ENCODE measurements around the gene CIITA.
"Not testable (repeated sequence)": the region's sequence is repeated elsewhere in the genome, so short reads cannot be mapped to it uniquely, and the experiment has no call there.

The CIITA gene

DNA sequence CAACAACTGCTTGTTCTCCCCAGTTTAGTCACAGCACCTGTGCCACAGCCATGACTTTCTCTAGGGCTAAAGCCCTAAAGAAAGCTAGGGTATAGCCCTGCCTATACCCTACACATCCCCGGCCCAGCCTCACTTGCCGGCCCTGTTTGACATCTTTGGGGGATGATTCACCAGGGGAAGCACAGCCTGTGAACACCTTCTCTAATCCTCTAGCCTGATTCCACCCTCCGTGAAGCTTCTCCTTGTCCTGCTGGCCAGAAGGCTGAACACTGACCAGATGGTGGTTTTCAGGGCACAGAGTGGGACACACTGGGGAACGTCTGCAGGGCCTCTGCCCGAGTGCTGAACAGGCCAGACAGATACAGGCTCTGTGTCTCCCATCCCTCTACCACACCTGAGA lies 73.4 kb downstream of the CIITA start:
- no peak for DNase-seq (ENCODE audit: low read depth)

GRCh38 chr16:10951026-10951425 lies 74.0 kb downstream of the CIITA start:
- DNase-seq (ENCODE audit: low read depth), result no peak

- no peak for DNase-seq (ENCODE audit: low read depth)
Measured at GRCh38 chr16:10954903-10955302, 77.9 kb downstream of the CIITA start.

DNA sequence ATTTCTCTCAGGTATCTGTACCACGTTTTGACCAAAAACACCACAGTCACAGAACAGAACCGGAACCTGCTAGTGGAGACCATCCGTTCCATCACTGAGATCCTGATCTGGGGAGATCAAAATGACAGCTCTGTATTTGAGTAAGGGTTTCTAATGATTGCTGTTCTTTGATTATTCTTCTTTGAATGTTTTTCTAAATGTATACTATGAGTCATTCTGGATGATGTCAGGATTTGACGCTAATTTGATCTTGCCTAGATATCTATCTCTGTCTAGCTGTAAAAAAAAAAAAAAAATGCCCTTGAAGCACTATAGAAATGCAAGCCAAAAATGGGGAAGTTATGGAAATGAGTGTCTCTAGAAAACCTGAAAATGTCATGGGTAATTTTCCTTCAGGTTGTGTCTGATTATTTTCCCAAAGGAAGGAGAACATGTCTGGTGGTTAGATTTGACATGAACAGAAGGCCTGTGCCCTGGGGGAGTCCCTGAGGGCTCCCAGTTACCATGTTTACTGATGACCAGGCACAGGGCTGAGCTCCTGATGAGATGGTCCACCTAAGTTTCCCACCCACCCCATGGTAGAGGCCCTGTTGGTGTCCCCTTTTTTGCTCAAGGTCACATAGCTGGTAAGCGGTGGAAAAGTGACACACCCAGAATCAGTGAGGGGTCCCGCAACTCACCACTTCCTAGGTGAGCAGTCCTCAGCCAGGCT lies 80.9 kb downstream of the CIITA start:
- DNase-seq (ENCODE audit: low read depth), result no peak

DNA sequence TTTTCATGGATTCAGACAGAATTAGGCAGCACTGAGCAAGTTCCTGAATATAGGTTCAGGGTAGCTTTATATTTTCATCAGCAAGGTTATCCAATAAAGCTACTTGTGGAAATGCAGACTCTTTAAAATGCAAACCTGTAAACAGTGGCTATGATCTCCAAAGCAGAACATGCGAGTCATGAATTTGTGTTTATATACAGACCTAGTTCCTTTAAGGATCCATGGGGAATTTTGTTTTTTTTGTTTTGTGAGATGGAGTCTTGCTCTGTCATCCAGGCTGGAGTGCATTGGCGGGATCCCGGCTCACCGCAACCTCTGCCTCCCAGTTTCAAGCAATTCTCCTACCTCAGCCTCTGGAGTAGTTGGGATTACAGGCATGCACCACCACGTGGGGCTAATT lies 82.2 kb downstream of the CIITA start:
- DNase-seq (ENCODE audit: low read depth), result no peak

GRCh38 chr16:10961231-10961630 lies 84.2 kb downstream of the CIITA start:
- DNase-seq (ENCODE audit: low read depth), result no peak

- DNase-seq (ENCODE audit: low read depth), result peak; percentile 62
Measured at GRCh38 chr16:10964039-10964890, 87.3 kb downstream of the CIITA start.

- DNase-seq (ENCODE audit: low read depth), result no peak
Measured at GRCh38 chr16:10964891-10965326, 87.9 kb downstream of the CIITA start.

DNA sequence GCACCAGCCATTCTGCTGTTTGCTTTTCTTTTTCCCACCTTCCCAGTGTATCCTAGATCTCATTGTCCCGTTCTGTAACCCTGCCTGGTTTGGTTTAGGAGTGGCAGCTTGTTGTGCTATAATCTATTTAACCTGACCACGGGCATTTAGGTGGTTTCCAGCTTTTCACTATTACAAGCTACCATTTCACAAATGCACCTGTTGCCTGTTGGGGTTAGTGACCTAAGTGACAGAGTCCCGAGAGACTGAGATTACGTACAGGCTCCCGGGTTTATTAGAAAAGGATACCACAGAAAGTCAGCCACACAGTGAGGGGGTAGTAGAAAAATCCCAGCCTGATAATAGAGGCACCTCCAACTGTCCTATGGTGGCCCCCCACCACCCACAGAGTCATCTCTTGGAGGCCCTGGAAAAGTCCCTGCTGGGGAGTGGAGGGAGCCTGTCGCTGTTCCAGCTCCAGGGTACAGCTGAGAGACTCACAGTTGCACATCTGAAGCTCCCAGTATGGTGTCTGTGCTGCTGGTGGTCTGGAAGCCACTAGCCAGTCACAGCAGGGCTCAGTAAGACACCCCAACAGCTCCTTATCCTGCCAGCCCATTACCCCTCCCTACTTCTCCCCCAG lies 88.5 kb downstream of the CIITA start:
- no peak for DNase-seq (ENCODE audit: low read depth)

DNA sequence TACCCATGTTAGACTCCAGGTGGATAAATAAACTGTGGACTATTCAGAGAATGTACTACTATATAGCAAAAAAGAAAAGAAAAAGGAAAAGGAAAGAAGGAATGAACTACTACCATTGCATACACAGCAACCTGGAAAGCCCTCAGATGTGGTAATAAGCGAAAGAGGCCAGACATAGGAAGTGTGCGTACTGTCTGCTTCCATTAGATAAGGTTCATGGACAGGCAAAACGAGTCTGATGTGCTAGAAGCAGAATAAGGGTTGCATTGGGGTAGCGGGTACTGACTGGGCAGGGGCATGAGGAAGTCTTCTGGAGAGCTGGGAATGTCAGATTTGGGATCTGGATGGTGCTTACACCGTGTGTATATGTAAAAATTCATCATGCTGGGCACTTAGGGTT lies 89.1 kb downstream of the CIITA start:
- DNase-seq (ENCODE audit: low read depth), result no peak

GRCh38 chr16:10966559-10966958 lies 89.6 kb downstream of the CIITA start:
- not testable (repeated sequence) for DNase-seq (ENCODE audit: low read depth)

- DNase-seq (ENCODE audit: low read depth), result no peak
Measured at GRCh38 chr16:10967986-10968385, 91.0 kb downstream of the CIITA start.

GRCh38 chr16:10968498-10968897 lies 91.5 kb downstream of the CIITA start:
- DNase-seq (ENCODE audit: low read depth), result no peak

DNA sequence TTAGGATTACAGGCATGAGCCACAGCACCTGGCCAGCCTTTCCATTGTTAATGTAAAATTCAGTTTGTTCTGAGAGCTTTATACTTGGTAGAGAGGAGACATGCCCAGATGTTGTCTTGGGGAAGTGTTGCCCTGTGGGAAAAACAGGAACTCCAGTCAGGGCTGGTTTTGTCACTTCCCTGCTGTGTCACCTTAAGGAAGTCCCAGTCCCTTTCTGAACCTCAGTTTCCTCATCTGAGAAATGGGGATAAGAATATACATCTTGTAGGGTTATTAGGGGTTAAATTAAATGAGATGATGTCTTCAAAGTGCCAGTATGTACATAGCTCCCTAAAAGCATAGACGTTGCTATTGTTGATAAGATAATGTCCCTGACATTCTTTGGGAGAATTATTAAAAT lies 92.6 kb downstream of the CIITA start:
- DNase-seq (ENCODE audit: low read depth), result no peak

GRCh38 chr16:10970065-10970464 lies 93.1 kb downstream of the CIITA start:
- DNase-seq (ENCODE audit: low read depth), result no peak

GRCh38 chr16:10971560-10971961 lies 94.6 kb downstream of the CIITA start:
- no peak for DNase-seq (ENCODE audit: low read depth)

DNA sequence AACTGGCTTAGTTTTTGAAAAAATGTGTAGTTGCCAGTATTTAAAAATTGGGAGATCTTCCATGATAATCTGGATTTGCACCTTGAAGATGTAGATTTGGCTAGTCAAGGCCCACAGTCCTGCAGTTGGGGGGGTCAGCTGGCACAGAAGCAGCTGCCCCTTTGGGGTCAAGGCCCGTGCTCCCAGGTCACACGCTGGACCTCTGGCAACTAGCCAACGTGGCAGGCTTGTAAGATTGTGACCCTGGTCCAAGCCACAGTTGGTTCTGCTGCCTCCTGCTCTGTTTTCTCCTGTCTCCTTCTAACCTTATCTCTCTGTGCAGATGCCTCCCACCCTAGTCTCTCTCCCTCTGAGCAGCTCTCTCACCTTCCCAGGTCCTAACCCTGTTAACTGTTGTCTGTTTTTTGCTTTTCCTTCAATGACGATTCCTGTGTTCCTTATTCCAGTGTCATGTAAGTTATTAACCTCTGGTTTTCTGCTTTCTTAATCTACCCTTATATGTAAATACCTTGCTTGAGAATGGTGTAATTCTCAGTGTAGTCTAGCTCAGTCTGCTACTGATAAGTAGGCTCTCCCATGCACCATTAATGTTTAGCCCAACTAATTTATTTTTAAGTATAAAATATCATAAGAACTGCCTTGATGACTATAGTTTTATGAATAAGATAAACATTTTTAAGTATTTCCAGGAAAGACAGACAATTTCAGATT lies 95.3 kb downstream of the CIITA start:
- no peak for DNase-seq (ENCODE audit: low read depth)

GRCh38 chr16:10972819-10973464 lies 95.9 kb downstream of the CIITA start:
- DNase-seq (ENCODE audit: low read depth), result no peak

- no peak for DNase-seq (ENCODE audit: low read depth)
Measured at GRCh38 chr16:10976634-10977033, 99.6 kb downstream of the CIITA start.

GRCh38 chr16:10978124-10978523 lies 101.1 kb downstream of the CIITA start:
- no peak for DNase-seq (ENCODE audit: low read depth)

DNA sequence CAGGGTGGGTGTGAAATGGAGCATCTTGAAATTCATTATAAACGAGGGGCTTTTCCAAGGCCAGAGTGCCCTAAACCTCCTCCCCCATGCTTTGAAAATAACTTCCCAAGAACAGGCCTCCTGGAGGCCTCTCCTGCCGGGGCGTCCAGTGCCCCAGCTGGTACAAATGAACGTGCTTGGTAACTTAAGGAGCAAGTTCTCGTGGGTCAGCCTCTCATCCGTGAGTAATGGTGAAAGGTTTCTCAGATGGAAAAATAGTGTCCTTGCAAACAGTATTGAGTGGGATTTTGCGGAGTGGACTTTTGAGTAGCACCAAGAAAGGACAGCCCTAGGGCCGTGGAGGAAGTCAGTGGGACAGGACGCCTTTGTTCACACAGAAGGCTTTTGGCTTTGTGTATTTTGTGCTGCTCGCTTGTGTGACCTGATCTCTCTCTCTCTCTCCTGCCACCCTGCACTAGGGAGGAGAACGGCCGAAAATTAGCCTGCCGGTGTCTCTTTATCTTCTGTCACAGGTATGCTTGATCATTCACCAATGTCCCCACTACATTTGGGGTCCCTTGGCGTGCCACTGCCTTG lies 102.0 kb downstream of the CIITA start:
- DNase-seq (ENCODE audit: low read depth), result no peak

Measured in activated gamma-delta T cell treated with anti-CD3 and anti-CD28 coated beads, Interleukin-2, amount 50 U/mL, for 16 hours (primary cell).